Measurements from ENCODE around the gene UROC1. TPM values are rescaled to one million over a fixed set of nuclear protein-coding genes. Genes with fewer than 3 reads are reported as not detected.

The UROC1 gene
- total RNA-seq, 1 donor: not detected

DNA sequence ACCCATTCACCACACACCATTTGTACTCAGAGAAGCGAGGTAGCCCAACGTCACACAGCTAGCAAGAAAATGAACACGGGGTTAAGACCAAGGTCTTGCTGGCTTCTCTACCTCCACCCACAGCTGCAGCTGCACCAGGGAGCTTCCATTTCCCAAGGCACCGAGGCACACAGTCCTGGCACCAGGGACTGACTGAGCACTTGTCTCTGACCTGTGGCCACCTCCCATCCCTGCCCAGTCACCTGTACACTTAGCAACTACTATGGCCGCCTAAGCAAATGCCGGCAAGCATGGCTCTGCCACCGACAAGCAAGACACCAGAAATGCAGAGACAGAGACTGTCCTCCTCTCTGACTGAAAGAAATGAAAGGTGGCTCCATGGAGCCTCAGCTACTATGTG is 57.2 kb downstream of the UROC1 start:
- no peak overlapping the region for H3K4me2 ChIP-seq (ENCODE audit: insufficient read depth, low read length)
- H3K4me1 ChIP-seq (ENCODE audit: insufficient read depth, low read length): no peaks in the 10 kb centered on the region
- H4K20me1 ChIP-seq (ENCODE audit: insufficient read depth, low read length): peaks cover 37% of the 10 kb centered on the region
- H2AFZ ChIP-seq (ENCODE audit: low read length): no peak overlapping the region
- H3K27ac ChIP-seq (ENCODE audit: low read depth, low read length): no peak overlapping the region
- peaks cover 73% of the 10 kb centered on the region for H3K36me3 ChIP-seq (ENCODE audit: insufficient read depth, low read length)
- no peak for TF ChIP-seq CTCF (IDR thresholded peaks at IDR 0.05; ENCODE audit: extremely low read depth, low read depth, low read length)
- peak; percentile 52 for DNase-seq (ENCODE audit: insufficient read length, low spot score, missing footprints)
- H3K27me3 ChIP-seq (ENCODE audit: insufficient read depth, low read length): no peaks in the 10 kb centered on the region
- peaks cover 48% of the 10 kb centered on the region for H3K79me2 ChIP-seq (ENCODE audit: insufficient read depth, low read length)
- no peaks in the 10 kb centered on the region for H3K9me3 ChIP-seq (ENCODE audit: low read depth, low read length)
- H3K4me3 ChIP-seq (ENCODE audit: insufficient read depth, low read length): no peak overlapping the region

GRCh38 chr3:126459763-126460127 is 57.8 kb downstream of the UROC1 start:
- Histone ChIP-seq H3K27ac (ENCODE audit: low read depth, low read length) (no peak overlapping the region), H4K20me1 (ENCODE audit: insufficient read depth, low read length) (peaks cover 37% of the 10 kb centered on the region)
- peak; percentile 50 for DNase-seq (ENCODE audit: insufficient read length, low spot score, missing footprints)

DNA sequence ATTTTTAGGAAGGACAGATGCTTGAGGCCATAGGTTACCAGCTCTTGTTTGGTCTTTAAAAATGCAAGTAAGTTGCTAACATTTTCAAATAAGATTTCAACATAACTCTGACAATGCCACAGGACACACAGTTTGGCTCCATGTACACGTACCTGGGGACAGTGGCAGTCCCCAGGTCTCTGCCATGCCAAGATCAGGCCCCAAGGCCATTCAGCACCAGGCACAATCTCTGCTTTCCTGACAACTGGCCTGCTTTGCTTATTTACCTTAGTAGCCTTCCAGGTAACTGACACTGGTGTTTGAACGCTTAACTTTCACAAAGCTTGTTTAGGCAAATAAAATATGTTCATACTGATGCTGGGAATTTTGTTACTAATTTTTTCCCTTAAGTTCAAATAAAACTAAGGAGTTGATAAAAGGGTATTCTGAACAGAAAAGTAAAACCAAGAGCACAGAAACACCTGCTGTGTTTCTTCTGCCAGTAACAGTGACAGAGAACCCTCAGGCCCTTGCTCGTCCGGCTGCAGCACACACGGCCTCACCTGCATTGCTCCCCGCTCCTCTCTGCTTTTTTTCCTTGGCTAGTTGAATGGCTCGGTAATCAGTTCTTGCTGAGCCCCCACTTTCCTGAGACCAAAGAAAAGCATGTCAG is 58.3 kb downstream of the UROC1 start:
- Histone ChIP-seq H3K4me1 (ENCODE audit: insufficient read depth, low read length) (no peaks in the 10 kb centered on the region), H4K20me1 (ENCODE audit: insufficient read depth, low read length) (peaks cover 33% of the 10 kb centered on the region), H3K4me3 (ENCODE audit: insufficient read depth, low read length) (no peak overlapping the region), H3K79me2 (ENCODE audit: insufficient read depth, low read length) (peaks cover 43% of the 10 kb centered on the region), H3K36me3 (ENCODE audit: insufficient read depth, low read length) (peaks cover 73% of the 10 kb centered on the region), H3K27ac (ENCODE audit: low read depth, low read length) (no peak overlapping the region), H3K27me3 (ENCODE audit: insufficient read depth, low read length) (no peaks in the 10 kb centered on the region), H3K4me2 (ENCODE audit: insufficient read depth, low read length) (no peak overlapping the region), H2AFZ (ENCODE audit: low read length) (no peak overlapping the region), H3K9me3 (ENCODE audit: low read depth, low read length) (no peaks in the 10 kb centered on the region)
- DNase-seq (ENCODE audit: insufficient read length, low spot score, missing footprints): no peak
- no peak for TF ChIP-seq CTCF (IDR thresholded peaks at IDR 0.05; ENCODE audit: extremely low read depth, low read depth, low read length)

More at GRCh38 chr3:126459763-126460127, 57.8 kb downstream of the UROC1 start:
- H3K4me2 ChIP-seq (ENCODE audit: insufficient read depth, low read length): no peak overlapping the region
- no peaks in the 10 kb centered on the region for H3K27me3 ChIP-seq (ENCODE audit: insufficient read depth, low read length)
- H2AFZ ChIP-seq (ENCODE audit: low read length): no peak overlapping the region
- no peak overlapping the region for H3K4me3 ChIP-seq (ENCODE audit: insufficient read depth, low read length)
- no peaks in the 10 kb centered on the region for H3K9me3 ChIP-seq (ENCODE audit: low read depth, low read length)
- no peaks in the 10 kb centered on the region for H3K4me1 ChIP-seq (ENCODE audit: insufficient read depth, low read length)
- no peak for TF ChIP-seq CTCF (IDR thresholded peaks at IDR 0.05; ENCODE audit: extremely low read depth, low read depth, low read length)
- peaks cover 73% of the 10 kb centered on the region for H3K36me3 ChIP-seq (ENCODE audit: insufficient read depth, low read length)
- peaks cover 42% of the 10 kb centered on the region for H3K79me2 ChIP-seq (ENCODE audit: insufficient read depth, low read length)

DNA sequence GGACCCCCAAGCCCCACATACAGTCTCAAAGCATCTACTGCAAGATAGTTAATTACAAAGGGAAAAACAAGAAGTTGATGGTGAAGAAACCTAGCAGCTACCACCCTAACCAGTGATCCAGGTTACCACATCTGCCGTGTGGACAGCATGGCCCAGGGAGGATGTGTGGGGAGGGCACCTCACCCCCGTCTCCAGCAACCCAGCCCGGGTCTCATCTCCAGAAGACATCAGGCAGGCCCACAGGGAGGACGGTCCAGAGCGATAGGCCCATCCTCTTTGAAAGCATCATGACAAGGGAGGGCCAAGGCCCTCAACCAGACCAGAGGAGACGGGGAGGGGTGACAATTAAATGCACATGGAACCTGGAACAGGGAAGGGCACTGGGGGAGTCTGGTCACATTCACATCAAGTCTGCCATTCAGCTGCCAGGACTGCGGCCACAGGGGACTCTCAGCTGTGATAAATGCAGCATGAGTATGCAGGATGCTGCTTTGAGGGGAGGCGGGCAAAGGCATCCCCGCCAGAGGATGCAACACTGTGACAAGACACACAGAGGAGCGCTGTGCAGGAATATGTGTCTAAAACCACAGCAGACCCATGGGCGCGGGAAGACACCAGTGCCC is 60.7 kb downstream of the UROC1 start:
- no peak for TF ChIP-seq CTCF (IDR thresholded peaks at IDR 0.05; ENCODE audit: extremely low read depth, low read depth, low read length)
- H3K36me3 ChIP-seq (ENCODE audit: insufficient read depth, low read length): peaks cover 66% of the 10 kb centered on the region

More for the DNA sequence above, 60.7 kb downstream of the UROC1 start:
- no peak overlapping the region for H3K27ac ChIP-seq (ENCODE audit: low read depth, low read length)
- no peaks in the 10 kb centered on the region for H3K4me1 ChIP-seq (ENCODE audit: insufficient read depth, low read length)
- no peaks in the 10 kb centered on the region for H3K27me3 ChIP-seq (ENCODE audit: insufficient read depth, low read length)
- no peaks in the 10 kb centered on the region for H3K9me3 ChIP-seq (ENCODE audit: low read depth, low read length)
- H3K4me3 ChIP-seq (ENCODE audit: insufficient read depth, low read length): no peak overlapping the region
- no peak overlapping the region for H2AFZ ChIP-seq (ENCODE audit: low read length)
- H3K4me2 ChIP-seq (ENCODE audit: insufficient read depth, low read length): no peak overlapping the region
- DNase-seq (ENCODE audit: insufficient read length, low spot score, missing footprints): no peak
- peaks cover 40% of the 10 kb centered on the region for H3K79me2 ChIP-seq (ENCODE audit: insufficient read depth, low read length)
- H4K20me1 ChIP-seq (ENCODE audit: insufficient read depth, low read length): peaks cover 32% of the 10 kb centered on the region
